ENCODE data around the gene IRF1.
A peak's percentile ranks its signal among the peaks of the same experiment; 100 is the strongest.

The IRF1 gene

DNA sequence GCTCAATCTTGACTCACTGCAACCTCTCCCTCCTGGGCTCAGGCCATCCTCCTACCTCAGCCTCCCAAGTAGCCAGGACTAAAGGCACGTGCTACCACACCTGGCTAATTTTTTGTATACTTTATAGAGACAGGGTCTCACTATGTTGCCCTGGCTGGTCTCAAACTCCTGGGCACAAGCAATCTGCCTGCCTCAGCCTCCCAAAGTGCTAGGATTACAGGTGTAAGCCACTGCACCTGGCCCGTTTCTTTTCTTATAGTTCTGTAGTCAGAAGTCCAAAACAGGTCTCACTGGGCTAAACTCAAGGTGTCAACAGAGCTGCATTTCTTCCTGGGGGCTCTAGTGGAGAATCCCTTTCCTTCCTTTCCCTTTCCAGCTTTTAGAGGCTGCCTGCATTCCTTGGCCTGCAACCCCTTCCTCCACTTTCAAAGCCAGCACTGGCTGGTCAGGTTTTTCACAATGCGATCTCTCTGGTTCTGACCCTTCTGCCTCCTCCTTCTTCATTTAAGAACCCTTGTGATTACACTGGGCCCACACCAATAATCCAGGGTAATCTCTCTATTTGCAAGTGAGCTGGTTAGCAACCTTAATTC, 16.3 kb downstream of the IRF1 start:
- DNase-seq = no peak

GRCh38 chr5:132473668-132474067, 16.9 kb downstream of the IRF1 start:
- no peak for DNase-seq

DNA sequence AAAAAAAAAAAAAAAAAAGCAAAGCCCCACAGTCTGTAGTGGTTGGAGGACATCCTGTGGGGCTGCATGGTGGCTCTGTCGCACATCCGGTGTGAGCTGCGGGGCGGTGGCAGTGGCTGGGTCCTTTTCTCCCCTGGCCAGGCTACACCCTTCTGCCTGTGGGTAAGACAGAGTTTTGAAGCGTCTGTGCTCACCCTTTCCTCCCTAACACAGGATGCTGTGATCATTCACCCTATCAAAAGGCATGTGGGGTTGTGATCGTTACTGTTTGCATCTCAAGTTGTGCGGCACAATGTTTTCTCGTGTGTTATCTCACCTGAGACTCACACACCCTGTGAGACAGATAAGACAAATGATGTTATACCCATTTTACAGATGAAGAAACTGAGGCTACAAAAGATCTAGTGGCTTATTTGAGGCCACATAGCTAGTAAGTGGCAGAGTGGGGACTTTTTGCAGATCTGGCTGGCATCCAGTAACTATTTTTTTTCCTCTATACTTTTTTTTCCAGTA, 17.5 kb downstream of the IRF1 start:
- DNase-seq = no peak

DNA sequence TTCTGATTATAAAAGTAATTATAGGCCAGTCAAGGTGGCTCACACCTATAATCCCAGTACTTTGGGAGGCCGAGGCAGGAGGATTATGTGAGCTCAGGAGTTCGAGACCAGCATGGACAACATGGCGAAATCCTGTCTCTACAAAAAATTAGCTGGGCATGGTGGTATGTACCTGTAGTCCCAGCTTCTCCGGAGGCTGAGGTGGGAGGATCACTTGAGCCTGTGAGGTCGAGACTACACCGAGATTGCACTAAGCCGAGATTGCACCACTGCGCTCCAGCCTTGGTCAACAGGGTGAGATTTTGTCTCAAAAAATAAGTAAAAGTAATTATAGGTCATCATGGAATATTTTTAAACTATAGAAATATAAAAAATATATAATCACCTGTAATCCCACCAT, 18.1 kb downstream of the IRF1 start:
- DNase-seq = no peak

DNA sequence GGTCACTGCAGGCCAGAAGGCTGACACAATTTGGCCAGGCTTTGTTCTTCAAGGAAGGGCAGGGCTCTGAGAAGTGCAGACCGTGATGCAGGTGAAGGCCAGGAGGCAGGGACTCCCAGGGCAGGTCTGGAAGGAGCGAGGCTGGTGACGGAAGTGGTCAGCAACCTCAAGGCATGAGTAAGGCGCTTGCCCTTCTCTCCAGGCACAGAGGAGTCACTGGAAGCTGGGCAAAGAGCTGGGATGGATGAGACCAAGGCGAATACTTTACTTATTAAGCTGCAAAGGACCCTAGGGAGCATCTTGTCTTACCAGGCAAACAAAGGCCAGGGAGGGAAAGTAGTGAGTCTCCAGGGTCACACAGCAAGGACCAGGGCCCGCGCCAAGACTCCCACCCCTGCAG, 18.6 kb downstream of the IRF1 start:
- no peak for DNase-seq

DNA sequence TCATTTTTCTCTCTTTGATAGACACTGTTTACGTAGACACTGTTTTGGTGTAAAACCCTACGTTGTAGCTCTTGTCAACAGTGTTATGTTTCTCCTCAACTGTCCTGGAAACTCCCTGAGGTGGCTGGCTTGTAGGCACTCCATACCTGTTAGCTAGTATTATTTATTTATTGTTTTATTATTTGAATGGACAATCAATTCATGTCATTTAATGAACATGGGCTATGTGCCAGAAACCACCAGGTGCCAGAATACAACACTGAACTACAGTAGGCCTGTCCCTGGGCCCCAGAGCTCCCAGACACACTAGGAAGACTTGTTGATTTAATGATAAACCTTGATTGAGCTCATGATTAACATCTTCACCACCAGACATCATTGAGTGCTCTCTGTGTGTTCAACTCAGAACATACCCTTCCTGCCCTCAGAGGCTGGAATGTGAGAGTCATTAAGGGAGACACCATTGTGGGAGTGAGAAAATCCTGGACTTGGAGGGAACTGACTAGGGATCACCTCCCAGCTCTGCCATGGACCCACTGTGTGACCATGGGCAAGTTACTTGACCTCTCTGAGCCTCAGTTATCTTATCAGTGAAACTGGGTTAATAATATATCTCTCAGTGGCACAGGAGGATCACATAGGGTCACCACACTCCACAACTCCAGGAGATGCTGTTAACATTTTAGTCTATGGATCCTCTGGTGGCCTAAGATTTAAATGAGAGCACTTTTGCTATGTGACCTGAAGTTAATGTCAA, 19.2 kb downstream of the IRF1 start:
- peak in 1 of 2 experiments; percentile 28 for DNase-seq

DNA sequence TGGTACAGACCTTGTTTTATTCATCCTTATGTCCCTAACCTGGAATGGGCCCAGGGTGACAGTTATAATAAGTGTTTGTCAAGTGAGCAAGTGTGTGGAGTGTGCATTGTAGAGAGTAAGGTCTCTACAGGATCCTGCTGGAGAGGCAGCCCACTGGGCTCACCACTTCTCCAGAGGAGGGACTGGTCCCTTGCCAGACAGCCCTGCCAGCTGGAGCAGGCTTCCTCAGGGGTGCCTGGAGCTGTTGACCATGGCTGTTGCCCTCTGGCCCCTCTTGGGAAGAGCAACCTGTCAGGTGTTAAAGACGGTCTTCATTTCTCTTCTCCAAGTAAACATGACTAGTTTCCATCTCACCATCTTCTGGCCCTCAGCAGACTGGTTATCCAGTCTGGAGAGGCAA, 20.0 kb downstream of the IRF1 start:
- no peak for DNase-seq

- DNase-seq = no peak
Measured at GRCh38 chr5:132470010-132470392, 20.6 kb downstream of the IRF1 start.

- no peak for DNase-seq
Measured at GRCh38 chr5:132469380-132470009, 21.1 kb downstream of the IRF1 start.

DNA sequence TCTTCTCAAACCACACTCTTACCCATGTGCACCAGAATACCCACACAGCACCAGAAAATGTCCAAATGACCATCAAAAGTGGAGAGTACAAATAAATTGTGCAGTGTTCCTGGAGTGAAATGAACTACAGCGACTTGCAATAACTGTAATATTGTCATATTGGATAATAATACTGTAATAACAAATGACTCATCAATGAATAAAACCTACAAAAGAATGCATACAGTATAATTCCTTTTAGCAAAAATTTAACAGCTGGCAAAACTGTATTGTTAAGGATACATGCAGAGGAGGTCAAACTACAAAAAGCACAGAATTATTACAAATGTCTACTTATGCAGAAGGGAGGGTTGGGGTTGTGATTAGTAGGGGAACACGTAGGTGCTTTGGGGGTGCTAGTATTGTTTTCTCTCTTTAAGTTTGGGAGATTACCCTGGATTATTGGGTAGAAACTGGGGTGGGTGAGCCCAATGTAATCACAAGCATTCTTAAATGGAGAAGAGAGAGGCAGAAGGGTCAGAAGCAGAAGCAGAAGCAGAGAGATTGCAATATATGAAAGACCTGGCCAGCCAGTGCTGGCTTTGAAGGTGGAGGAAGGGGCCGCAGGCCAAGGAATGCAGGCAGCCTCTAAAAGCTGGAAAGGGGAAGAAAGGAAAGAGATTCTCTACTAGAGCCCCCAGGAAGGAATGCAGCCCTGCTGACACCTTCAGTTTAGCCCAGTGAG, 21.8 kb downstream of the IRF1 start:
- DNase-seq = no peak

- DNase-seq = no peak
Measured at GRCh38 chr5:132467287-132467984, 23.1 kb downstream of the IRF1 start.

- no peak for DNase-seq
Measured at GRCh38 chr5:132466433-132467286, 23.9 kb downstream of the IRF1 start.

- no peak for DNase-seq
Measured at GRCh38 chr5:132465059-132465707, 25.4 kb downstream of the IRF1 start.

GRCh38 chr5:132464156-132464939, 26.2 kb downstream of the IRF1 start:
- DNase-seq = no peak

DNA sequence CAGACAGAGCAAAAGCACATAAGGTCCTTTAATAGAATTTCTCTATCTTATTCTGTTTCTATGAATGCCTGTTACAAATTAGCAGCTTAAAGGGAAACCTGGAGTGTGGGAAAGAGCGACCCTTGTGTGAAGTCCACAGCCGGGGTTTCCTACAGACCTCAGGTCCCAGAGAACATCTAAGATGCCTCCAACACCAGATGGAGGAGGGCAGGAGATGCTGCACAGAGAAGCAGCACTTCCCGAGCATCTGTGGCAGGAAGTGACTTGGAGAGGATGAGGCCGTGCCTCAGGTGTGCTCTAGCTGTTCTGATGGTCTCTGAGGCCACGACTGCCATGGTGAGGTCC, 26.8 kb downstream of the IRF1 start:
- no peak for DNase-seq

GRCh38 chr5:132462856-132463745, 27.5 kb downstream of the IRF1 start:
- DNase-seq = no peak

GRCh38 chr5:132462333-132462732, 28.2 kb downstream of the IRF1 start:
- no peak for DNase-seq

DNA sequence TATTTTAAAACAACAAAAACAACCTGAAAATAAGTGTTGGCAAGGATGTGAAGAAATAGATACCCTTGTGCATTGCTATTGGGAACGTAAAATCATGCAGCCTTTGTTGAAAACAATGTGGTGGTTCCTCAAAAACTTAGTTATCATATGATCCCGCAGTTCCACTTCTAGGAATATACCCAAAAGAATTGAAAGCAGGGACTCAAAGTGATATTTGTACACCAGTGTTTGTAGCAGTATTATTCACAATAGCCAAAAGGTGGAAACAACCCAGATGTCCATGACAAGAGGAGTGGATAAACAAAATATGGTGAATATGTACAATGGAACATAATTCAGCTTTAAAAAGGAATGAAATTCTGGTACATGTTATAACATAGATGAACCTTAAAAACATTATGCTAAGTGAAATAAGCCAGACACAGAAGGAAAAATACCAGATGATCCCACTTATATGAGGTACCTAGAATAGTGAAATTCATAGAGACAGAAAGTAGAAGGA, 29.0 kb downstream of the IRF1 start:
- DNase-seq = no peak

DNA sequence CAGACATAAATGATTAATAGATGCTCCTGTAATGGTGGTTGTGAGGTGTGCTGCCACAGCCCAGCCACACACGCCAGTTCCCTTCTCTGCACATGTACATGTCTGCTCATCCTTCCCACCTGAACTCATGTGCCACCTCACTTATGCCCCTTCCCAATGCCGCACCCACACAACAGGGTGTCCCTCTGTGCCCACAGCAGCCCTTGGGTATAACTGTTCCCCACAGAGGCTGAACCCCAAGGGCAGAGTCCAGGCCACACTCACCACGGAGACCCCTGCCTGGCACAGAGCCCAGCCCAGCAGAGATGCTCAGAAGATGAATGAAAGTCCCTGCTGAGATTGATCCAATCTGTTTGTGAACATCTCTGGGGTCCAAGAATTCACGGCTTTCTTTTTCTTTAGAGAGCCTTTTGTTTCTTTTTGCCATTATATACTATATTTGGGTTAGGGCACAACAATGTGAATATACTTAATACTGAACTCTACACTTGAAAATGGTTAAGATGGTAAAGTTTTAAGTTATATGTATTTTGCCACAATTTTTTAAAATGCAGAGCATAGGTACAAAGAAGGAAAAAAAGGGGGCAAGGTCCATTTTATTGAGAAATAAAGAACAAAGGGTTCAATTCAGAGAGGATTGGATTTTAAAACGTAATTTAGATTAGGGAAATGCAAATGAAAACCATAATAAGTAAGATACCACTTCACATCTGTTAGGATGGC, 29.6 kb downstream of the IRF1 start:
- DNase-seq = no peak
